COLO668 (cell line): ENCODE measurements around the gene LRRC56.
A peak's percentile ranks its signal among the peaks of the same experiment; 100 is the strongest.
"Not testable (repeated sequence)": the region's sequence is repeated elsewhere in the genome, so short reads cannot be mapped to it uniquely, and the experiment has no call there.

ENCODE experiments used
- DNase-seq: peaks from one replicate; lab custom pipeline; 2025; ENCODE audit not compliant: unreplicated experiment; lab: John Stamatoyannopoulos, UW

LRRC56 gene

DNA sequence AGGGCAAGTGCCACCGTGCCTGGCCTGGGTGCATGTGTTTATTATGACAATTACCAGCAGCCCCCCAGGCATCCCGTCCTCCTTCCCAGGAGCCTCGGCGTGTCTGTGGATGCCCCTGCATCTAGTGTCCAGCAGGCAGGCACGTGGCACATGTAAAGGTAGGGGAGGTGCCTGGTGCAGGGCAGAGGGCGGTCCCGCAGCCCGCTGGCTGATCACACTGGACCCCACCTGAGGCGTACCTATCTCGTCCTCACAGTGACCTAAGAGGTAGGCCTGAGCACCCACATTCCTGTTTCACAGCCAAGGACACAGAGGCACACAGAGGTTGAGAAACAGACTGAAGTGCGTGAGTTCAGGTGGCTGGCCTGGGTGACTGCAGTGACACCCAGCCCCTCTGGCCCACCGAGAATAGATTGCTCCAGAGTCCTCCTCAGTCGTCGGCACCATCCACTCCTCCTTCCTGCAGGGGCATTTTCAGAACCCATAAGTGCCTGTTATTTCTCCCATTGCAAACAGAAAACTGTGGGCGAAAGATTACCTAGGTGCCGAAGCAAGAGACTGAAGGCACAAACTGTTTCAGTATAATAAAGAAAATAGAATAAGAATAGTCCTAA, 35.9 kb downstream of the LRRC56 start:
- no peak for DNase-seq

DNA sequence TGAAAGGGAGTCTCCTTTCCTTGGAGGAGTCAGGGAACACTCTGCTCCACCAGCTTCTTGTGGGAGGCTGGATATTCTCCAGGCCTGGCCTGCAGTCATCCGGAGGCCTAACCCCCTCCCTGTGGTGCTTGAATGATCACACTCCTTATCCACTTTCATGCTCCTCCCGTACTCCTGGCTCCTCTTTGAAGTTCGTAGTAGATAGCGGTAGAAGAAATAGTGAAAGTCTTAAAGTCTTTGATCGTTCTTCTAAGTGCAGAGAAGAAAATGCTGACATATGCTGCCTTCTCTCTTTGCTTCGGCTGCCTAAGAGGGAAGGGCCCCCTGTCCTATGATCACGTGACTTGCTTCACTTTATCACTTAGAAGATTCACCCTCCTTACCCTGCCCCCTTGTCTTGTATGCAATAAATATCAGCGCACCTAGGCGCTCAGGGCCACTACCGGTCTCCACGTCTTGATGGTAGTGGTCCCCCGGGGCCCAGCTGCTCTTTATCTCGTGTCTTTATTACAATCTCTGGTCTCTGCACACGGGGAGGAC, 36.8 kb downstream of the LRRC56 start:
- DNase-seq = not testable (repeated sequence)

DNA sequence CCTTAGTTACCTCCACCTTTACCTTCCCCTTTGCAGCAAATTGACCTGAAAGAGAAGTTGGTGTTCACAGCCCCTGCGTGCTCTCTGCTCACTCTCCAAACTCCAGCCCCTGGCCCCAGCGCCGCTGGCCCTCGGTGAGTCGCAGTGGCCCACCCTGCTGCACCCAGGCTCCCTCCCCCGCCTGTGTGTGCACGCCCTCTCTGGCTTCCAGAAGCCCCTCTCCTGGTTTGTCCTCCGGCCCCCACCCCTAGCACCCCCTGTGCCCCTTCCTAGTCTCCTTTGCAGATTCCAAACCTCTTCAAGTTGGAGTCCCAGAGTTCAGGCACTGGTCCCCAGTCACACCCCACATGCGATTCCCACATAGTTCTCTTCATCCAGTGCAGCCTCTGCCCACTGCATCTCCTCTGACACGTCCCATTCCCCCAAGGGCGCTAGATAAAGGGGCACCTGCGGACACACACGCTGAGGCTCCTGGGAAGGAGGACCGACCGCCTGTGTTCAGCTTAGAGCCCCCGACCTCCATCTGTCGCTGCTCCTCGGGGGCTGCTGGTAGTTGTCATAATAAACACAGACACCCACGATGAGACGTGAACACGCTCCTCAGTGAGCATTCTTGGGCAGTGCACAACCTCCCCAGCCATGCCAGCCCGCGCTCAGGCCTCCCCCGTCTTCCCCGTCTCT, 37.4 kb downstream of the LRRC56 start:
- DNase-seq = no peak

DNA sequence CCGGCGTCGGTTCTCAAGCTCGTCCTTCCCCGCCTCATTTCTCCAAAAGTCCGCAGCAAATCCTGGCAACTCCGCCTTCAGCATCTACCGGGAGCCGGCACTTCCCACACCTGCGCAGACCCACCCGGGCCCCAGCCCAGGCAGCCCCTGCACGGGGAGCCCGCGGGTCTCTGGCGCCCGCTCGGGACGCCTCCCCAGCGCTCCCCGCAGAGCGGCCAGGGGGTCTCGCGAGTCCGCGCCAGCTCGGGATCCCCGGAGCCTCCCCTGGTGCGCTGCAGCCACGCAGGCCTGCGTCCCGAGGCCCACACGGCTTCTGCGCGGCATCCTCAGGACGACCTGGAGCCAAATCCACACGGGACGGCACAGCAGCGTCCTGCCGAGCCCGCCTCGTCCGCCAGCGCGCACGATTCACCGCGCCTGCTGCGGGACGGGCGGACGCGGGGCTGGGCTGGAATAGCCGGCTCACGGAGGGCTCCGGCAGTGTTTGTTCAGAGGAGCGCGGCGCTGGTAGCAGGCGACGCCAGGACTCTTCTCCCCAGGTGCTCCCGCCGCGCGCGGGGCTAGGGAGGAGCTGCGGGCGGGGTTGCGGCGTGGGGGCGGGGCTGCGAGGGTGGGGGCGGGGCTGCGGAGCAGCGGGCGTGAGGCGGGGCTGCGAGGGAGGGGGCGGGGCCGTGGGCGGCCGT, 38.1 kb downstream of the LRRC56 start:
- peak; percentile 71 for DNase-seq

DNA sequence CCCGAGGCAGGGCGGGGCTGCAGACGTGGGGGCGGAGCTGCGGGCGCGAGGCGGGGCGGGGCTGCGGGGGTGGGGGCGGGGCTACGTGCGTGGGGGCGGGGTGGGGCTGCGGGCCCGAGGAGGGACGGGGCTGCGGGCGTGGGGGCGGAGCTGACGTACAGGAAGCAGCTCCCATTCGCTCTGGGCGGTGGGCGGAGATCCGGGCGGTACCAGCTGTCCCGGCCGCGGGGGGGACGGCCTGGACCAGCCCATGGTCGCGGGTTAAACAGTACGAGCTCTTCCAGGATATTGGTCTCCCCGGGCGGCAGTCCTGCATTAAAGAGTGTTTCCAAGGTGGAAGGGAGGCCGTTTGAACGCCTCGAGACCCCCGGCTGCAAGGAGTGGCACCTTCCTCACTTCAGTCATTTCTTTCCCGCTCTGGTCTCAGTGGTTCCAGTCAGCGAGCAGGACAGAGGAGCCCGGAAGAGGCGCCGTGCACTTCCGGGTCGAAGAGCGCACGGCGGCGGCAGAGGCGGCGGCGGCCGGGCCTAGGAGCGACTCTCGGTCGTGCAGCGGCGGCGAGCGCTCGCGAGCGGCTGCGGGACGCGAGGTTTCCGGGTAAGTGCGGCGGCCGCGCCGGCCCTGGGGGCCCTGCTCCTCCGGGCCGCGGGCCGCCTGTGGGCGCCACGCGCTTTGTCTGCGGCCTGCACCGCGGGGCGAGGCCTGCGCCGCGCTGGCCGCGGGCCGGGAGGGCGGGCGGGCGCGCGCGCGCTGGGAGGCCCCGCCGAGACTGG, 38.9 kb downstream of the LRRC56 start, which contains the start of gene PHRF1:
Gene PHRF1 (plus strand): TSS at position 475 of the 773 bp plus-strand sequence. CDS start 5,043 bp downstream, outside the sequence.
- peak; percentile 79 for DNase-seq

DNA sequence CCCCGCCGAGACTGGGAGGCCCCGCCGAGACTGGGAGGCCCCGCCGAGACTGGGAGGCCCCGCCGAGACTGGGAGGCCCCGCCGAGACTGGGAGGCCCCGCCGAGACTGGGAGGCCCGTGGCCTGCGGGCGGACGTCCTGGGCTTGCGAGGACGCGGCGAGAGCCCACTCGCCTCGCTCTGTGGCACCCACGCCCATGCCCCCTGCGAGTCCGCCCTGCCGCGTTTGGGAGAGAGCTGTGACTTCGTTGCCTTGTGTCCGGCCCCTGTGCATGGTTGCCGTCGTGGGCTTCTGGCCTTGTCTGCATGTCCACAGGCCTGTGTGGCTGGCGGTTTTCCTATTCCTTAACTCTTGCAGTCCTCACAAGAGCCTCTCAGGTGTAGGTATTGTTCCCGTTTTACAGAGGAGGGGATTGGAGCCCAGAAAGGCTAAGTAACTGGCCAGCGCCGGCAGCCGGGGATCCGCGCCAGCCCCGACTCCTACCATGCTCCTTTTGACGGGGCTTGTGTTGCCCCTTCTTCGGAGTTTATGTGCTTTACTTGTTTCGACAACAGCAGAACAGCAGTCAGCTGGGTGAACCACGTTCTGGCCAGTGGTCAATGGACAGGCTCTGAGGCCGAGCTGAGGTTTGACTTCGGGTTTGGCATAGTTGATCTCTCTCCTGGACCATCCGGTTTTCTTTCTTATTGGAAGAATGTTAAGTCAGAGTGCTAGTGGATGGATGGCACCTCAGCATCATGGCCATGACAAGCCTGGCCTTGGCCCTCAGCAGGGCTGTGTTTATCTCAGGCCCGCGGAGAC, 39.7 kb downstream of the LRRC56 start:
- no peak for DNase-seq

DNA sequence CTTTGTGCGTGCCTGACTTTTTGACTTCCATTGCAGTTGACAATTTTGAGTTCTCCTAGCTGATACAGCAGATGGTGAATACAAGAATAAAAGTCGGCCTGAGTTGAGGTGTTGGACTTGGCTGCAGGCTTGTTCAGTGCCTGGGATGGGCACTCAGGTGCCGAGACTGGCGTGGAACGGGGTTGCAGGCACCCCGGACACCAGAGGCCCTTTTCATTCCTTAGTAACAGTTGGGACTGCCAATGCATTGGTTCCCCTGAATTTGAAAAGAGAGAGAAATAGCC, 40.2 kb downstream of the LRRC56 start:
- no peak for DNase-seq

DNA sequence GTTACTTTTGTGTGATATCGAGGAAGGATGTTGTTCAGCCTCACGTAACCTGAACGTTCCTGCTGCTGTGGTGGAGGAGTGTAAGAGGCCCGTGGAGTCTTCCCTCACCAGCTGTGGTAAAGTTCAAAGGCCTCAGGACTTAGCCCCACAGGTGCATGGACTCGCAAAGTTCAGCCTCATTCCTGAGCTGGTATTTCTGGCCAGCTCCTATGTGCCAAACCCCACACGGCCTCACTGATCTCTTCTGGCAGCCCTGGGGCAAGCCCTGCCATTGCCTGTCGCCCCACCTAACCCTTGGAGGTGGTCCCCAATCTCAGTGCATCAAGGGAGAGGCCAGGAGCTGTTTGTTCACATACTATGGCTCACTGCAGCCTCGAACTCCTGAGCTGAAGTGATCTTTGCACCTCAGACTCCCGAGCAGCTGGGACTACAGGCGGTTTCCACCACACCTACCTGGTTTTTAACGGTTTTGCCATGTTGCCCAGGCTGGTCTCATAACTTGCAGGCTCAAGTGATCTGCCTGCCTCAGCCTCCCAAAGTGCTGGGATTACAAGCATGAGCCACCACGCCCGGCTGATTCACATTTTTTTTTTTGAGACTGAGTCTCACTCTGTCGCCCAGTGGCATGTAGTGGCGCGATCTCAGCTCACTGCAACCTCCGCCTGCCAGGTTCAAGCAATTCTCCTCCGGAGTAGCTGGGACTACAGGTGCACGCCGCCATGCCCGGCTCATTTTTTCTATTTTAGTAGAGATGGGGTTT, 41.1 kb downstream of the LRRC56 start:
- DNase-seq = no peak

DNA sequence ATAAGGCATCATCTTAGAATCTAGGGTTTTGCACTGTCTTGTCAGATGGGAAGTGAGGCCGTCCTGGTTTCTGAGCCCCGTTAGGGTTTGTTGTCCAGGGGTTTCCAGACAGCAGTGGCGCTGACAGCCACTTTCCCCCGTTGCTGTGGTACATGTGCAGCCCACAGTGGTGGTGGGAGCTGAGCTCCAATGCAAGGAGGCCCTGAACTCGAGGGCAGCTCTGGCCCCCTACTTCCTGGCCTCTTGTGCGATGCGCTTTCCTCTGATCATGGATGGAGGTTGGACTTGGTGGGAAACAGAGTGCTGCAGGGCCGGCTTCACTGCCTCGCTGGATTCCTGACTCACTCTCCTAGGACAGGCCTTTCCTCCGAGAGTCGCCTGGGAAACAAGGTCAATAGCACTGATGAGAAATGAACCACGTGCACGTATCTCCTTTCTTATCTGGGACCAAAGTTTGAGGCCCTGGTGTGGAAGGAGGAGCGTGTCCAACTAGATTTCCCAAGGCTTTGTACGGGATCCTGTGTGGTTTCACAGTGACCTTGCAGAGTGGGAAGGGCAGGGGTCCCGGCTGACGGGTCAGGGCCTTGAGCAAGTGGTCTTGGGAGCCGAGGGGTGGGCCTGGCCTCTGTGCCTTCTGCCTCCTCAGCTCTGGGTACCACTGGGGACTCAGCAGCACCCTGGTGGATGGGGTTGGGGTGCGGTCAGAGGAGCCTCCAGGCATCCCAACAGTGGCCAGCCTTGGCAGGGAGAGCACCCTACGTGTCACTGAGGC, 42.7 kb downstream of the LRRC56 start:
- DNase-seq = no peak

DNA sequence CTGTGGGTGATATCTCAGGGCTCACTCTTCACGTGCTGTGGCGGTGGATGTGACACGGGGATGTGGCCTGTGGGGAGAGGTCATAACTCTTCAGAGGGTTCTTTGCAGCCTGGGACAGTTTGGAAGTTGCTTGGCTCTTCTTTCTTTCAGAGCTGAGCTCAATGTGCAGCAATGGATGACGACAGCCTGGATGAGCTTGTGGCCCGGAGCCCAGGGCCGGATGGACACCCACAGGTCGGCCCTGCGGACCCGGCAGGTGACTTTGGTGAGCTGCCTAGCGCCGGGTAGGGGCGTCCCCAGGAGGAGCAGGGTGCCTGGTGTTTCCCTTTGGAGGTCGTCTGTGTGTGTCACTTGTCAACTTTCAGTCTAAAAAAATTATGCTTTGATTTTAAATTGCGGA, 44.0 kb downstream of the LRRC56 start:
- no peak for DNase-seq

DNA sequence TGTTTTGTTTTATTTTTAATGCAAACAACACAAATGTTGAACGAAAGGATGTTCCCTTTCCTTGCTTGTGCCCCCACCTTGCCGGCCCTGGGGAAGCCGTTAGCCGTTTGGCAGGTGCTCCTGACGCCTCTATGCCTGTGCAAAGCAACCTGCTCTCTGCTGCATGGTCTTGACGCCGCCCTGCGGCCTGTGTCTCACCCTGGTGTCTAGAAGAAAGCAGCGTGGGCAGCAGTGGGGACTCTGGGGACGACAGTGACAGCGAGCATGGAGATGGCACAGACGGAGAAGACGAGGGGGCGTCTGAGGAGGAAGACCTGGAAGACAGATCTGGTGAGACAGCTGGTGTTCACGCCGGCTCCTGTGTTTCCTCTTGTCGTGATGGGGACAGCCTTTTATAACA, 44.4 kb downstream of the LRRC56 start:
- DNase-seq = no peak

DNA sequence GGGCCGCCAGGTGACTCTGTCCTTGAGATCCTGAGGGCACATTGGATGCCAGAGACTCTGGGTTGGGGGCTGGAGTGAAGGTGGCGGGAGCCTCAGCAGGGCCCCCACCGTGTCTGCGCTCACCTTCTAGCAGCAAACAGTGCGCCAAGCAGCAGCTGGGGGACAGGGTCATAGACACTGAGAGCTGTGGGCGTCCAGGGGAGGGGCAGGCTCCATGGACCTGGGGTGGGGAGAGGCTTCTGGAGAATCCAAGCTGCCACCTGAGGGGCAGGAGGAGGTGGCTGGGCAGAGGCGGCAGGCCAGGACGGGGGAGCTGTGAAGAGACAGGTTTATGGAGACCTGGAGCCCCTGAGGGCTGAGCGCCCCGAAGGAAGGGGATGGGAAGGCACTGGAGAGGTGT, 47.0 kb downstream of the LRRC56 start:
- DNase-seq = no peak

DNA sequence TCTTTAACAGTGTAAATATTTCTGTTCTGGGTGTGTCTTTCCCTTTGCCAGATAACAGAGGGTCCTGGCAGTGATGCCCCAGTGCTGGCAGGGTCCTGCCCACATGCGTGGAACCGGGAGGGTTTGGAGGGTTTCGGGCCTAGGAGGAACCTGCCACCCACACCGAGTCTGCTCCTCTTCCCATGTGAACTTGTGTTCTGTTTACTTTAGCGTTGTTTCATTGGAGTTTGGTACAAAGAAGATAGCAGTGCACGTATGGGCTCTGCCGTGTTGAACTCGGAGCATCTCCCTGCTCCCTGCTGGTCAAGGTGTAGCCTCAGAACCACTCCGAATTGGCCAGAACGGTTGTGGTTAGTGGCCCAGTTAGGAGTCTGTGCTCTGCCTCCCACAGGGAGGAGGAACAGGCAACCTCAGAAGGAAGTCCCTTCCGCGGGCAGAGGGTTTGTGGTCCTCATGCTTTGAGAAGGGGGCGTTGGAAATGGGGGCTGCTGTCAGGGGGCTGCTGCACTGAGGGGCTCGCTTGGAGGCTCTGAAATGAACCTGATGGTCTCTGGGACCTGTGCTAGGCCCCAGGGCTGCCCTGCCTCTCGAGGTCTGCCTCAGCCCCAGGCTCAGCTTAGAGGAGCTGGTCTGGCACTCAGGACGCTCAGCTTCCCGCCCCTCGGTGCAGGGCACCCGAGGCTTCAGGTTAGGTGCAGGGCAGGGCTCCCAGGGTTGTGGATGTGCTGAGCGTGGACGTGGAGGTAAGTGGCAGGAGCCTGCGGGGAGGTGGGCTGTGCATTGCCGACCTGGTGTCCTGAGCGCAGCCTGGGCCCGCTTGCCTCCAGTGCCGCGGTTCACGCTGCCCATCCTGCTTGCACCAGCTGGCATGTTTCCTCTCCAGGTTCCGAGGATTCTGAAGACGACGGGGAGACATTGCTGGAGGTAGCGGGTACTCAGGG, 49.3 kb downstream of the LRRC56 start:
- DNase-seq = no peak

DNA sequence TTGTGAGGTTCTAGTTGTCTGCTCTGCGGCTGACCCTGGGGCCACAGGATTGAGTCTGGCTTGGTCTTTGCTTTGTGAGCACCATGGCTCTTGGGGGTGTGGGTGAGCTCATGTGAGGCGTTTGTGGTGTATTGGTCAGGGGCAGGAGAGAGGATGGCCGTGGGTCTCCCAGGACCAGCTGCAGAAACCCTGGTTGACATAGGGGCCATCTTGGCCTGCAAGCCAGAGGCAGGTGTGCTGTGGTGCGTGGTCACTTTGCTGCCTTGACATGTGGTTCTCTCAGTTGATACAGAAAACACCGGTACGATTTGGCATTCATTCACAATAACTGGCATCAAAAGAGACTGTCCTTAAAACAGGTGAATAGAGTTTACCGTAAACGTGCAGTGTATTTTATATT, 50.2 kb downstream of the LRRC56 start:
- no peak for DNase-seq

DNA sequence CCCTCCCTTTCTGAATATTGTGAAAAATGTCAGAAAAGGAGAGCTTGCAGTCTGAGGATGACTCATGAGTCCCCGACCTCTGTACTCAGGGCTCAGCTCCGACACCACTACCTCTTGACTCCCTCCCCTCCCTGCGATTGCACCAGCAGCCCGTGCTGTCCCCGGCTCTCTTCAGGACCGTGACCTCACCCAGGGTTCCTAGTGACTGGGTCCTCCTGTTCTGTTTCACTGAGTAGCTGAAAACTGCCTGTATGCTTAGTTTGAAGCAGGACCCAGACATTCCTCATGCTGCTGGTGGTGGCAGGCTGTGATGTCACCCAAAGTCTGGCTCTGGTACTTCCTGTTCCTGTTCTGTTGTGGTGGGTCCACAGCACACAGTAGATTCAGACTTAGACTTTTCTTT, 50.7 kb downstream of the LRRC56 start:
- DNase-seq = no peak

DNA sequence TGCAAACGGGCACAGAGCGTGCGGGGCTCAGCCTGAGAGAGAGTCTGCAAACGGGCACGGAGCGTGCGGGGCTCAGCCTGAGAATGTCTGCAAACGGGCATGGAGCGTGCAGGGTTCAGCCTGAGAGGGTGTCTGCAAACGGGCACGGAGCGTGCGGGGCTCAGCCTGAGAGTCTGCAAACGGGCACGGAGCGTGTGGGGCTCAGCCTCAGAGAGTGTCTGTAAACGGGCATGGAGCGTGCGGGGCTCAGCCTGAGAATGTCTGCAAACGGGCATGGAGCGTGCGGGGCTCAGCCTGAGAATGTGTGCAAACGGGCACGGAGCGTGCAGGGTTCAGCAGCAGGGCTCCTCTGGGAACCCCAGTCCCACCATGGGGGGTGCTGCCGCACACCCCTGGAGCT, 52.5 kb downstream of the LRRC56 start:
- no peak for DNase-seq

DNA sequence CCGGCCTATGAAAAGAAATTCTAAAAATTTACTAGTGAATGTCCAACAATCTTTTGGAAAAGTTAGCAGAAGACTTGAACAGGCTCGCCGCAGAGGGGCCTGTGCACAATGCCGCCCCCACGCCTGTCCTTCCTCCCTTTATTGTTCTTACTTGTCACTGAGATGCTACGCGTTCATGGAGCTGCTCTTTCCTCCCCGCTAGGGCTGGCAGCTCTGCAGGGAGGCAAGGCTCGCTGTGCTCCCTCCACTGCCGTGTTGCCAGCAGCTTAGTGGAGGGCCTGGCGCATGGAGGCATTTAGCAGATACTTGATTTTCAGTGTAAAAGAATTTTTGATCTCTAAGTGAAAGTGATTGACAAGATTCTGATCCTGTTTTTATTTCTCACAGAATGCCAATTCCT, 53.7 kb downstream of the LRRC56 start:
- no peak for DNase-seq

DNA sequence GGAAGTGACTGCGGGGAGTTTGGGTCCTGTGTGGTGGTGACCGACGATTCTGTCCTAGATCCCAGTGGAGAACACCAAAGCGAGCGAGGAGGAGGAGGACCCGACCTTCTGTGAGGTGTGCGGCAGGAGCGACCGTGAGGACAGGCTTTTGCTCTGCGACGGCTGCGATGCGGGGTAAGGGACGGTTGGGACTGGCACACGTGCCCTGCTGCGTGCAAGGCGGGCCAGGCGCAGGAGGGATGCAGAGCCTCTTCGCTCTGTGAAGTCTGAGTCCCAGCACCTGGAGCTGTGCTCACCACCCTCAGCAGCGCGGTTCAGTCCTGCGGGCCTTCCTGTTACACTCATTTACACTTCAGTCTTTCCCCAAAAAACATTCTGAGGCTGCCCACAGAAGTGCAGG, 55.2 kb downstream of the LRRC56 start:
- DNase-seq = no peak
